H1 (cell line): ENCODE results near the gene PPP1R1C. TPM values are rescaled to one million over a fixed set of nuclear protein-coding genes. Genes with fewer than 3 reads are reported as not detected.

ENCODE experiments used
- ATF3 ChIP-seq: IDR thresholded peaks from 2 replicates; pipeline ENCODE4 v1.6.1; 2011; ENCODE audit warnings: low read depth, mild to moderate bottlenecking, low read length; ENCODE audit not compliant: insufficient read depth
- CHD7 ChIP-seq: fragments of 300-600 bp; sonication (generic); IDR thresholded peaks from 2 replicates; pipeline ENCODE4 v1.7.1; 2012; ENCODE audit warnings: low read length, moderate library complexity, mild to moderate bottlenecking, inconsistent platforms; ENCODE audit not compliant: insufficient replicate concordance
- CREB1 ChIP-seq: IDR thresholded peaks from 2 replicates; pipeline ENCODE4 v1.6.1; 2012; ENCODE audit warnings: inconsistent platforms
- FOSL1 ChIP-seq: IDR thresholded peaks from 2 replicates; pipeline ENCODE4 v1.6.1; 2011; ENCODE audit warnings: mild to moderate bottlenecking, low read depth, low read length, moderate library complexity; ENCODE audit not compliant: insufficient read depth
- KDM1A ChIP-seq: fragments of 200-600, 300-600 bp; sonication (generic); IDR thresholded peaks from 2 replicates; pipeline ENCODE4 v1.7.1; 2016; ENCODE audit warnings: mild to moderate bottlenecking, low read length, borderline replicate concordance
- KDM4A ChIP-seq: IDR thresholded peaks from one replicate; pipeline ENCODE4 v1.7.1; 2012; ENCODE audit warnings: low read depth, mild to moderate bottlenecking, moderate library complexity, low read length, inconsistent platforms; ENCODE audit not compliant: severe bottlenecking
- RBBP5 ChIP-seq: IDR thresholded peaks from 2 replicates; pipeline ENCODE4 v1.7.1; 2012; ENCODE audit warnings: low read depth, mild to moderate bottlenecking, inconsistent platforms, low read length, moderate library complexity, borderline replicate concordance
- SIN3A ChIP-seq, 2 experiments: IDR thresholded peaks in 1 of 2; conservative IDR thresholded peaks in 1 of 2; 2 replicates each; pipeline ENCODE4 v1.6.1; 2011 to 2012; ENCODE audit warnings: low read length in 2 of 2, improper control_type of control experiment in 1 of 2, low read depth in 1 of 2, mild to moderate bottlenecking in 1 of 2
- SIX5 ChIP-seq: IDR thresholded peaks from 2 replicates; pipeline ENCODE4 v1.6.1; 2011; ENCODE audit warnings: mild to moderate bottlenecking, low read depth, low read length
- SP2 ChIP-seq: IDR thresholded peaks from 2 replicates; pipeline ENCODE4 v1.6.1; 2012; ENCODE audit warnings: mild to moderate bottlenecking, low read length, inconsistent platforms
- SUZ12 ChIP-seq: fragments of 200-600 bp; sonication (generic); IDR thresholded peaks from 2 replicates; pipeline ENCODE4 v1.6.1; 2012; ENCODE audit warnings: mild to moderate bottlenecking, inconsistent platforms, low read length, moderate library complexity, mixed read lengths
- TBP ChIP-seq: IDR thresholded peaks from 2 replicates; pipeline ENCODE4 v1.6.1; 2011; ENCODE audit warnings: low read depth, low read length, improper control_type of control experiment
- polyA plus RNA-seq, 7 experiments: library from polyadenylated mRNA; depleted of rRNA in 3 of 7; stranded (reverse) in 5 of 7; unstranded in 2 of 7; fragments of >200 nt in 5 of 7; fragments of 200-250 nt in 2 of 7; gene quantifications; 1 replicate in 5 of 7; 2 replicates in 1 of 7; 4 replicates in 1 of 7; pipeline versions ENCODE4 v1.2.1 to v1.2.3, GENCODE V29; 2011 to 2013; ENCODE audit warnings: missing spikeins in 2 of 7, mixed read lengths in 2 of 7
- total RNA-seq: library from RNA; stranded (reverse); fragmentation: NEBNext Ultra II Directional; extraction: Animal tissue kit (Norgen Biotek cat#: 25700); gene quantifications from 2 replicates; pipeline ENCODE4 v1.2.1, GENCODE V29; 2021

Gene PPP1R1C
- total and polyA plus RNA-seq, 2 of the 8 experiments (the other 6 are each of a cell fraction or from before 2014, with no cell fraction given) = 1.3 to 5.3 TPM

- TF ChIP-seq CHD7 = no peak
- no peak for TF ChIP-seq SIN3A (conservative IDR thresholded peaks at IDR 0.05 in 1 of 2, IDR thresholded peaks at IDR 0.05 in 1 of 2; ENCODE audit: low read depth in 1 of 2, low read length in 2 of 2)
- TF ChIP-seq RBBP5 = no peak
- TF ChIP-seq SIX5 = no peak
- TF ChIP-seq KDM1A = no peak
- TF ChIP-seq SP2 = no peak
- TF ChIP-seq FOSL1 = no peak
- TF ChIP-seq TBP = no peak
- no peak for TF ChIP-seq SUZ12
- TF ChIP-seq KDM4A = no peak
- no peak for TF ChIP-seq ATF3
- no peak for TF ChIP-seq CREB1
These were observed 85.1 kb downstream of the PPP1R1C start (continued) for GRCh38 chr2:182070736-182071135.
